Neural crest cell (in vitro differentiated cells): ENCODE results near the gene PRRC2C. TPM values are rescaled to one million over a fixed set of nuclear protein-coding genes. Genes with fewer than 3 reads are reported as not detected.

Experiments used
- DNase-seq: peaks from one replicate; pipeline ENCODE4 v3.0.0; 2021; ENCODE audit warnings: low read depth, mixed read lengths, low spot score
- H3K27ac Mint-ChIP-seq: one replicate; pipeline ENCODE4 v1.8.0; 2021; ENCODE audit warnings: mild to moderate bottlenecking, mixed read lengths; ENCODE audit not compliant: unreplicated experiment
- H3K27me3 Mint-ChIP-seq: 2 replicates; pipeline ENCODE4 v1.8.0; 2021; ENCODE audit warnings: low read depth, mild to moderate bottlenecking, mixed read lengths
- H3K36me3 Mint-ChIP-seq: 2 replicates; pipeline ENCODE4 v1.8.0; 2021; ENCODE audit warnings: low read depth, mild to moderate bottlenecking, mixed read lengths
- H3K4me1 Mint-ChIP-seq: 2 replicates; pipeline ENCODE4 v1.8.0; 2021; ENCODE audit warnings: mixed read lengths
- H3K4me3 Mint-ChIP-seq: one replicate; pipeline ENCODE4 v1.8.0; 2021; ENCODE audit warnings: mild to moderate bottlenecking, mixed read lengths
- H3K9me3 Mint-ChIP-seq: 2 replicates; pipeline ENCODE4 v1.8.0; 2021; ENCODE audit warnings: mixed read lengths
- total RNA-seq: library from RNA; stranded (reverse); gene quantifications from 2 replicates; pipeline ENCODE4 v1.2.1, GENCODE V29; 2021
- TF ChIP-seq, protein P1 (sequence below): fragments of 200-600 bp; sonication (generic); conservative IDR thresholded peaks from 2 replicates; pipeline ENCODE4 v1.5.0; 2021; ENCODE audit warnings: antibody characterized with exemption, mild to moderate bottlenecking

Gene PRRC2C
- total RNA-seq, 1 donor from 2014 or later: 218 TPM

DNA sequence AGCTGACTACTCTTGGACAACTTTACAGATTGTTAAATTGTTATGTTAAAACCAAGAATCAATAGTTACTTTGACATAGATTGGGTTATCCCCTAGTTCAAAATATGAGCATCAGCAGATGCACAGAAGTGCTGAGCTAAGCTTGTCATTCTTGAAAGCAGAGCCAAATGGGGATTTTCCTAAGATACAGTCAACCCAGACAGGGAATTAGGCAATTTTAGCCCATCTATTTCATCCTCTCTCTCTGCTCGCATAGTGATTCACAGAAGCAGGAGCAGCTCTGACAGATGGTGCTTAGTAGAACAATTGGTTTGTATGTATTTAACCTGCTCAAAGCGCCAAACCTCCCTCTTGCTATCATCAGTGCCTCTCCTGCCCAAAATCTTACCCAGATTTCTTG is 27.9 kb upstream of the PRRC2C start:
- DNase-seq: no peak
- H3K27ac Mint-ChIP-seq: no peak overlapping the region
- no peak overlapping the region for H3K4me3 Mint-ChIP-seq
- no peaks in the 10 kb centered on the region for H3K36me3 Mint-ChIP-seq
- no peaks in the 10 kb centered on the region for H3K27me3 Mint-ChIP-seq
- H3K9me3 Mint-ChIP-seq: peaks cover 2% of the 10 kb centered on the region
- H3K4me1 Mint-ChIP-seq: no peaks in the 10 kb centered on the region
- TF ChIP-seq, protein P1, sequence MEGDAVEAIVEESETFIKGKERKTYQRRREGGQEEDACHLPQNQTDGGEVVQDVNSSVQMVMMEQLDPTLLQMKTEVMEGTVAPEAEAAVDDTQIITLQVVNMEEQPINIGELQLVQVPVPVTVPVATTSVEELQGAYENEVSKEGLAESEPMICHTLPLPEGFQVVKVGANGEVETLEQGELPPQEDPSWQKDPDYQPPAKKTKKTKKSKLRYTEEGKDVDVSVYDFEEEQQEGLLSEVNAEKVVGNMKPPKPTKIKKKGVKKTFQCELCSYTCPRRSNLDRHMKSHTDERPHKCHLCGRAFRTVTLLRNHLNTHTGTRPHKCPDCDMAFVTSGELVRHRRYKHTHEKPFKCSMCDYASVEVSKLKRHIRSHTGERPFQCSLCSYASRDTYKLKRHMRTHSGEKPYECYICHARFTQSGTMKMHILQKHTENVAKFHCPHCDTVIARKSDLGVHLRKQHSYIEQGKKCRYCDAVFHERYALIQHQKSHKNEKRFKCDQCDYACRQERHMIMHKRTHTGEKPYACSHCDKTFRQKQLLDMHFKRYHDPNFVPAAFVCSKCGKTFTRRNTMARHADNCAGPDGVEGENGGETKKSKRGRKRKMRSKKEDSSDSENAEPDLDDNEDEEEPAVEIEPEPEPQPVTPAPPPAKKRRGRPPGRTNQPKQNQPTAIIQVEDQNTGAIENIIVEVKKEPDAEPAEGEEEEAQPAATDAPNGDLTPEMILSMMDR: no peak

DNA sequence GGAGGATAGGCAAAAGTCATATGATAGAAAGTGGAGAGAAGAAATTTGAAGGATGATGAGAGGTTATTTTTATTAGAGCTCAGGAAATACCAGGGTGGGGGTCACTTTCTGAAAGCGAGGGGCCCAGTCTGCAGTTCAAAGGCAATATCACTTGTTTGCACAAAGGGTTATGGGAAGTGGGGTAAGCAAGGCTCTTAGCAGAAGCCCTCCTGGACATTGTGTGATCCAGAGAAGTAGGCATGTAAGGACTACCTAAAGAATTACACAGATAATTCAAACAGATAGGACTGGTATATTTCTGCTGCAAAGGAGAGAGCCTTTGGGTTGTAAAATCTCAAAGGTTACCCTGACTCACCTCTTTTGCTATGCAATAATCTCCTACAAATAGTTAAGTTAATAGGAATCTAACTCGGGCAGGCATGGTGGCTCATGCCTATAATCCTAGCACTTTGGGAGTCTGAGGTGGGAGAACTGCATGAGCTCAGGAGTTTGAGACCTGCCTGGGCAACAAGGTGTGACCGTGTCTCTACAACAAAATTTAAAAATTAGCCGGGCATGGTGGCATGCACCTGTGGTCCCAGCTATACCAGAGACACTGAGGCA is 25.2 kb upstream of the PRRC2C start:
- TF ChIP-seq, protein P1: no peak
- no peak overlapping the region for H3K27ac Mint-ChIP-seq
- DNase-seq: no peak
- no peaks in the 10 kb centered on the region for H3K9me3 Mint-ChIP-seq
- H3K4me3 Mint-ChIP-seq: no peak overlapping the region
- no peaks in the 10 kb centered on the region for H3K27me3 Mint-ChIP-seq
- no peaks in the 10 kb centered on the region for H3K36me3 Mint-ChIP-seq
- H3K4me1 Mint-ChIP-seq: no peaks in the 10 kb centered on the region

DNA sequence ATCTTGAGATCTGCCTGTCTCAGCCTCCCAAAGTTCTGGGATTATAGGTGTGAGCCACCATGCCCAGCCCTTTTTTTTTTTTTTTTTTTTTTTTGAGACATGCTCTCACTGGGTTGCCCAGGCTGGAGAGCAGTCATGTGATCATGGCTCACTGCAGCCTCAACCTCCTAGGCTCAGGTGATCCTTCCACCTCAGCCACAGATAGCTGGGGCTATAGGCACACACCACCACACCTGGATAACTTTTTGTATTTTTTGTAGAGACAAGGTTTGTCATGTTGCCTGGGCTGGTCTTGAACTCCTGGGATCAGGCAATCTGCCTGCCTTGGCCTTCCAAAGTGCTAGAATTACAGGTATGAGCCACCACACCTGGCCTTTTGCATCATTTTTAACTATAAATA is 17.7 kb upstream of the PRRC2C start:
- DNase-seq: no peak
- no peaks in the 10 kb centered on the region for H3K36me3 Mint-ChIP-seq
- no peaks in the 10 kb centered on the region for H3K27me3 Mint-ChIP-seq
- no peaks in the 10 kb centered on the region for H3K9me3 Mint-ChIP-seq
- TF ChIP-seq, protein P1: no peak
- H3K4me3 Mint-ChIP-seq: no peak overlapping the region
- H3K4me1 Mint-ChIP-seq: peaks cover 4% of the 10 kb centered on the region
- no peak overlapping the region for H3K27ac Mint-ChIP-seq

DNA sequence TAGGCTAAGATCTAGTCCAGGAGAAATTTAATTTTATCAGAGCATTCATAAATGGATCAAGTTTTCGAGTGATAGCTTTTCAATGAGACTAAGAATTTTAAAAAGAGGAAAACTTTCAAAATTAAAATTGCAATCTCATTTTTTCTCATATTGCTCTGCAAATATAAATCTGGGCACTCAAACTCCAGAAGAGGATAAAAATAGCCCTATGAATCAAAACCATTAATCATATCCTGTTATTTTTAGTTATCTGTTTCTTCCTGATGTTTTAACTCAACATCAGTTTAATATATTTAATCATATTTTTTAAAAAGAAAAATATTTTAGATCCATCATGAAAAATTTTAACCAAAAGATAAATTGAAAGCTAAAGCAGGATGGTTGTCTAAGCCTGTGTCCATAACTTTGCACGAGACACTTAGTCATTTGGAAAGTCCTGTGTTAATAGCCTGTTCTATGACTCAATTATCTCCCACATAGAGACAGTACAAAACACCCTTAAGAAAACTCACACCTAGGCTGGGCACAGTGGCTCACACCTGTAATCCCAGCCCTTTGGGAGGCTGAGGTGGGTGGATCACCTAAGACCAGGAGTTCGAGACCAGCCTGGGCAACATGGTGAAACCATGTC is 17.1 kb upstream of the PRRC2C start:
- Mint-ChIP-seq H3K9me3 (no peaks in the 10 kb centered on the region), H3K27ac (no peak overlapping the region), H3K27me3 (no peaks in the 10 kb centered on the region), H3K4me3 (no peak overlapping the region), H3K4me1 (peaks cover 4% of the 10 kb centered on the region), H3K36me3 (no peaks in the 10 kb centered on the region)
- DNase-seq: no peak
- TF ChIP-seq, protein P1: no peak

DNA sequence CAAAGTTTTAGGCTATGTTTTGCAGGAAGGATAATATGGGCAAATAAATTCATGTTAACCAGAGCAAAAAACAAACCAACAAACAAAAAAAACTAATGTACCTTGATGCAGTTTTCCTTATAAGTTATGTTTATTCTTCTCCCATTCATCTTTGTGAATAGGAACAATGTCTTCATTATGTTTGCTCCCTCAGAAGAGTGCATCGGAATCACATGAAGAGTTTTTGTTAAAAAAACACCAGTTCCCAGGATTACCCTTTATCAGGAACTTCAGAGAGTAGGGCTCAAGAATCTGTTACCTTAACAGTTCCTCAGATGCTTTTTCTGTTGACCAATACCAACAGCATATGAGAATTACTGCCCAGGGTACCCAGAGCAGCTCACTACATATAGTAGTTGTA is 14.6 kb upstream of the PRRC2C start:
- Mint-ChIP-seq H3K27ac (no peak overlapping the region), H3K4me1 (peaks cover 4% of the 10 kb centered on the region), H3K9me3 (no peaks in the 10 kb centered on the region), H3K4me3 (no peak overlapping the region), H3K27me3 (no peaks in the 10 kb centered on the region), H3K36me3 (no peaks in the 10 kb centered on the region)
- DNase-seq: no peak
- TF ChIP-seq, protein P1: no peak
